ENCODE results near the gene DENND4C. TPM values are rescaled to one million over a fixed set of nuclear protein-coding genes. Genes with fewer than 3 reads are reported as not detected.

Gene DENND4C
- total and polyA plus RNA-seq, 2 donors (not counting 1 experiment from before 2014, with no cell fraction given), result 27.4 to 87.0 TPM

- no peak for DNase-seq (ENCODE audit: low read depth in 2 of 2)
- Histone ChIP-seq H3K4me2 (ENCODE audit: extremely low read depth, insufficient read depth, low read length) (no peak overlapping the region), H4K20me1 (ENCODE audit: control insufficient read depth, extremely low read depth, insufficient read depth, low read length) (no peaks in the 10 kb centered on the region), H3K79me2 (ENCODE audit: control insufficient read depth, insufficient read depth, low read length) (no peaks in the 10 kb centered on the region), H3K27me3 (ENCODE audit: control insufficient read depth, insufficient read depth, low read length) (no peaks in the 10 kb centered on the region), H3K9me3 (ENCODE audit: control insufficient read depth, insufficient read depth, low read depth, low read length) (no peaks in the 10 kb centered on the region), H3K36me3 (ENCODE audit: control insufficient read depth, insufficient read depth, low read length) (no peaks in the 10 kb centered on the region), H3K27ac (ENCODE audit: insufficient read depth, low read length) (no peak overlapping the region), H3K4me3 (replicated peaks in 1 of 4; ENCODE audit: control extremely low read depth in 1 of 4, insufficient read depth in 1 of 4, low read depth in 3 of 4, low read length in 4 of 4) (no peak overlapping the region), H2AFZ (ENCODE audit: low read length) (no peak overlapping the region), H3K4me1 (ENCODE audit: control insufficient read depth, extremely low read depth, insufficient read depth, low read length) (no peaks in the 10 kb centered on the region), H3K9ac (ENCODE audit: insufficient read depth, low read length) (no peak overlapping the region)
- TF ChIP-seq CTCF (conservative IDR thresholded peaks at IDR 0.05 in 1 of 2, IDR thresholded peaks at IDR 0.05 in 1 of 2; ENCODE audit: low read depth in 1 of 2, low read length in 2 of 2) (no peak), EZH2 (IDR thresholded peaks at IDR 0.05; ENCODE audit: low read length, missing control alignments) (no peak)
These were observed 9.2 kb upstream of the DENND4C start for GRCh38 chr9:19221326-19221725.

- no peaks in the 10 kb centered on the region for H3K4me1 ChIP-seq (ENCODE audit: control insufficient read depth, extremely low read depth, insufficient read depth, low read length)
- H4K20me1 ChIP-seq (ENCODE audit: control insufficient read depth, extremely low read depth, insufficient read depth, low read length), result no peaks in the 10 kb centered on the region
- H3K4me3 ChIP-seq (replicated peaks in 1 of 4; ENCODE audit: control extremely low read depth in 1 of 4, insufficient read depth in 1 of 4, low read depth in 3 of 4, low read length in 4 of 4), result no peak overlapping the region
- no peaks in the 10 kb centered on the region for H3K79me2 ChIP-seq (ENCODE audit: control insufficient read depth, insufficient read depth, low read length)
- no peak overlapping the region for H2AFZ ChIP-seq (ENCODE audit: low read length)
- H3K27ac ChIP-seq (ENCODE audit: insufficient read depth, low read length), result no peak overlapping the region
- H3K27me3 ChIP-seq (ENCODE audit: control insufficient read depth, insufficient read depth, low read length), result no peaks in the 10 kb centered on the region
- H3K4me2 ChIP-seq (ENCODE audit: extremely low read depth, insufficient read depth, low read length), result no peak overlapping the region
- H3K36me3 ChIP-seq (ENCODE audit: control insufficient read depth, insufficient read depth, low read length), result no peaks in the 10 kb centered on the region
- no peak overlapping the region for H3K9ac ChIP-seq (ENCODE audit: insufficient read depth, low read length)
- no peak for TF ChIP-seq CTCF (conservative IDR thresholded peaks at IDR 0.05 in 1 of 2, IDR thresholded peaks at IDR 0.05 in 1 of 2; ENCODE audit: low read depth in 1 of 2, low read length in 2 of 2)
- TF ChIP-seq EZH2 (IDR thresholded peaks at IDR 0.05; ENCODE audit: low read length, missing control alignments), result no peak
- no peak for DNase-seq (ENCODE audit: low read depth in 2 of 2)
- H3K9me3 ChIP-seq (ENCODE audit: control insufficient read depth, insufficient read depth, low read depth, low read length), result no peaks in the 10 kb centered on the region
These were observed 6.8 kb upstream of the DENND4C start for GRCh38 chr9:19223724-19224123.

- Histone ChIP-seq H3K9me3 (ENCODE audit: control insufficient read depth, insufficient read depth, low read depth, low read length) (no peaks in the 10 kb centered on the region), H3K4me1 (ENCODE audit: control insufficient read depth, extremely low read depth, insufficient read depth, low read length) (no peaks in the 10 kb centered on the region), H3K79me2 (ENCODE audit: control insufficient read depth, insufficient read depth, low read length) (no peaks in the 10 kb centered on the region), H3K4me2 (ENCODE audit: extremely low read depth, insufficient read depth, low read length) (no peak overlapping the region), H3K9ac (ENCODE audit: insufficient read depth, low read length) (no peak overlapping the region), H3K4me3 (replicated peaks in 1 of 4; ENCODE audit: control extremely low read depth in 1 of 4, insufficient read depth in 1 of 4, low read depth in 3 of 4, low read length in 4 of 4) (no peak overlapping the region), H2AFZ (ENCODE audit: low read length) (no peak overlapping the region), H3K27ac (ENCODE audit: insufficient read depth, low read length) (no peak overlapping the region), H4K20me1 (ENCODE audit: control insufficient read depth, extremely low read depth, insufficient read depth, low read length) (no peaks in the 10 kb centered on the region), H3K27me3 (ENCODE audit: control insufficient read depth, insufficient read depth, low read length) (no peaks in the 10 kb centered on the region), H3K36me3 (ENCODE audit: control insufficient read depth, insufficient read depth, low read length) (no peaks in the 10 kb centered on the region)
- no peak for TF ChIP-seq EZH2 (IDR thresholded peaks at IDR 0.05; ENCODE audit: low read length, missing control alignments)
- no peak for TF ChIP-seq CTCF (conservative IDR thresholded peaks at IDR 0.05 in 1 of 2, IDR thresholded peaks at IDR 0.05 in 1 of 2; ENCODE audit: low read depth in 1 of 2, low read length in 2 of 2)
- no peak for DNase-seq (ENCODE audit: low read depth in 2 of 2)
These were observed 5.9 kb upstream of the DENND4C start for GRCh38 chr9:19224563-19224962.

Measured in fibroblast of lung (primary cell).